Measurements from ENCODE around the gene PGA5. TPM values are rescaled to one million over a fixed set of nuclear protein-coding genes. Genes with fewer than 3 reads are reported as not detected.
"Not testable (repeated sequence)": the region's sequence is repeated elsewhere in the genome, so short reads cannot be mapped to it uniquely, and the experiment has no call there.

The PGA5 gene
- polyA plus RNA-seq, 3 donors: 0.46 to 0.92 TPM; not detected in 1

- DNase-seq: not testable (repeated sequence)
Observed at GRCh38 chr11:61222692-61223091, 18.3 kb upstream of the PGA5 start.

DNA sequence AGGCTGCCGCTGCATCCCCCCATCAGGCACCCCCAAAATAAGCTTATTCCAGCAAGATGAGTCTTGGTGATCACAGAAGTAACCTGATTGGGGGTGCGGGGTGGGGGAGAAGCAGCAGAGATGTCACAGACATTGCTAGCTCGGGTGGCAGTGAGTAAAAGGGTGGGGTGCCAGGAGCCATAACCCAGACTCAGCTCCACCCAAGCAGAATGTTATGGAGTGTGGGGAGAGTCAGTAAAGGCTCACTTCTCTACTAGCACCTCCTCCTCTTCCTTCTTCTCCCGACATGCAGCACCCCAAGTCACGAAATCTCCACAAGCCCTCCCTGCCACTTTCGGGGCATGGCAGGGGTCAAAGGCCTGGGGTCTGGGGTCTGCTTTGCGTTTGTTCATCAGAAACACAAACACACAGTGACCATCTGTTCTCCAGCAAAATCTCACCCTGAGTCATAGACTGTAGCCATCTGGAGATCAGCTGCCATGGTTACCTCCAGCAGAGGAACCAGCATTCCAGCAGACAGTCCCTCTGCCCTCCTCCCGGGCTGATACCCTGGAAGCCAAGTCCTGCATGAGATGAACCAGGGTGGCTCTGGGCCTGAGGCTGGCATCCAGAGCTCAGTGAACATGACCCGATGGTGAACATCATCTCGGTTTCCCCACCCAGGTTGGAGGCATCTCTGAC, 14.4 kb upstream of the PGA5 start:
- not testable (repeated sequence) for DNase-seq

- DNase-seq: not testable (repeated sequence)
Observed at GRCh38 chr11:61229458-61229857, 11.5 kb upstream of the PGA5 start.

GRCh38 chr11:61231033-61231432, 9.9 kb upstream of the PGA5 start:
- not testable (repeated sequence) for DNase-seq

GRCh38 chr11:61231585-61231984, 9.4 kb upstream of the PGA5 start:
- DNase-seq: not testable (repeated sequence)

DNA sequence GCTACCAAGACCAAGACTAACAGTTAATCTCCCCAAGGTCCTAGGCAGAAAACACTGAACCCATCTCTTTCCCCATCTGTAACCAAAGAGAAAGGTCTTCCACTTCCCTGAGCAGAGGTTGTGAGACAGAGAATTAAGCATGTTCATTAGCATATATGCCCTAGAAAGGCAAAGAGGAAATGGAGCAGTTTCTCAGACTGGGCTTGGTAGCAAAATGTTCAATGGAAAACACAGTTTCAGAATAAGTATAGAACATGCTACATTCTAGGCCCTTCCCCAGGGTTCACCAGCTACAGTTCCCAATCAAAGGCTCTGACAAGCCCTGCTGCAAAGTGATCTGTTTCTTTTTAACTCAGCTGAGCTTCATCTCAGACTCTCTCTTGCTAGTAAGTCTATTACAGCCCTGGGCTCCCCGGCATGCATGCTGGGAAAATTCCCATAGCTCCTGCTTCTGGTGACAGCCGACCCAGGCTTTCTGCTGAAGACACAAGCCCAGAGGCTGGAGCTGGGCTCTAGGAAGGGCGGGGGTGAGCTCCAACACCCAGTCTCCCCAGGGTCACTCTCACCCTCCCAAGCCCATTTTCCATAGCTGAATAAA, 8.3 kb upstream of the PGA5 start:
- not testable (repeated sequence) for DNase-seq

- DNase-seq: not testable (repeated sequence)
Observed at GRCh38 chr11:61237130-61237529, 3.8 kb upstream of the PGA5 start.

DNA sequence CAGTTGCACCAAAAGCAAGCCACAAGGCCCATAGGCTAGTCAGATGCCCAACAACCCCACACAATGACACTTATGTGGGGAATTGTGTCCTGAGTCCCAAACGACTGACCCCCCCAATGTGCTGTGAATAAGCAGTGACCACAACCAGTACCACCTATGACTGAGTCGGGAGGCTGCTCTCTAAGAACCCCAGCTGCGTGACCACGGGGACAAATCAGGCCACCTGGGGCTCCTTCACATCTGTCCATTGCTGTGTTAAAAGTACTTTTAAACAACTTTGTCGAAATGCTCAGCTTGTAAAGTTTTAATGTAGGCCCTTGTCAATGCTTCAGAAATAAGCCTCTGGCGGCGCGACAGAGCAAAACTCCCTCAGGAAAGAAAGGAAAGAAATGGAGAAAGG, 687 bp upstream of the PGA5 start:
- DNase-seq: not testable (repeated sequence)

DNA sequence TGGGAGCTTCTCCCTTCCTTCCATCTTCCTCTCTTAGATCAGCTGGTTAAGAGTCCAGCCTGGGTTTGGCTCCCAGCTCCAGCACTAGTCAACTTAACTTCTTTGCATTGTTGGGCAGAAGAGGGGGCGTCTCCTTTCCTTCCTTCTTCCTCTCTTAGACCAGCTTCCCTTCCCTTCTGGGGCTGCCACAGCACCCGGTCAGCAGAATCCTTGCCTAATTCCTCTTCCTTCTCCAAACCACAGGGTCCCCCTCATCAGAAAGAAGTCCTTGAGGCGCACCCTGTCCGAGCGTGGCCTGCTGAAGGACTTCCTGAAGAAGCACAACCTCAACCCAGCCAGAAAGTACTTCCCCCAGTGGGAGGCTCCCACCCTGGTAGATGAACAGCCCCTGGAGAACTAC, 551 bp downstream of the PGA5 start:
- DNase-seq: not testable (repeated sequence)

DNA sequence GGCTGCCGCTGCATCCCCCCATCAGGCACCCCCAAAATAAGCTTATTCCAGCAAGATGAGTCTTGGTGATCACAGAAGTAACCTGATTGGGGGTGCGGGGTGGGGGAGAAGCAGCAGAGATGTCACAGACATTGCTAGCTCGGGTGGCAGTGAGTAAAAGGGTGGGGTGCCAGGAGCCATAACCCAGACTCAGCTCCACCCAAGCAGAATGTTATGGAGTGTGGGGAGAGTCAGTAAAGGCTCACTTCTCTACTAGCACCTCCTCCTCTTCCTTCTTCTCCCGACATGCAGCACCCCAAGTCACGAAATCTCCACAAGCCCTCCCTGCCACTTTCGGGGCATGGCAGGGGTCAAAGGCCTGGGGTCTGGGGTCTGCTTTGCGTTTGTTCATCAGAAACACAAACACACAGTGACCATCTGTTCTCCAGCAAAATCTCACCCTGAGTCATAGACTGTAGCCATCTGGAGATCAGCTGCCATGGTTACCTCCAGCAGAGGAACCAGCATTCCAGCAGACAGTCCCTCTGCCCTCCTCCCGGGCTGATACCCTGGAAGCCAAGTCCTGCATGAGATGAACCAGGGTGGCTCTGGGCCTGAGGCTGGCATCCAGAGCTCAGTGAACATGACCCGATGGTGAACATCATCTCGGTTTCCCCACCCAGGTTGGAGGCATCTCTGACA, 4.4 kb downstream of the PGA5 start:
- not testable (repeated sequence) for DNase-seq

- not testable (repeated sequence) for DNase-seq
Observed at GRCh38 chr11:61248071-61248470, 7.1 kb downstream of the PGA5 start.

DNA sequence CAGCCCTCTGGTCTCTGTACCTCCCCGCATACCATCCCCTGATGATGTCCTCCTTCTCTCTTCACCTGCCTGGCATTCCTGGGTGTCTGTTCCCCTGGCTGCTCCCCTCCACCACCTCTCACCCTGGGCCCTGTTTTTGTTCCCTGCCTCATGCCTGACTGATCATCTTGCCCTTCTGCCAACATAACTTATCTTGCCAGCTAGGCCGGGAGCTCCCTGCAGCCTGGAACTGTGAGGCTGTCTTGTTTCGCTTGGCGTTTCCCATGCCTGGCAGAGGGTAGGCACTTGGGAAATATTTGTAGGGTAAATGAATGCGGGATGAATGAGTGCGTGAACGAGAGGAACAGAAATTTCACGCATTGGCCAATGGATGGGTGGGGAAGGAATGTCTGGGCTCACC, 8.2 kb downstream of the PGA5 start:
- not testable (repeated sequence) for DNase-seq

GRCh38 chr11:61250796-61251765, 10.1 kb downstream of the PGA5 start:
- not testable (repeated sequence) for DNase-seq

DNA sequence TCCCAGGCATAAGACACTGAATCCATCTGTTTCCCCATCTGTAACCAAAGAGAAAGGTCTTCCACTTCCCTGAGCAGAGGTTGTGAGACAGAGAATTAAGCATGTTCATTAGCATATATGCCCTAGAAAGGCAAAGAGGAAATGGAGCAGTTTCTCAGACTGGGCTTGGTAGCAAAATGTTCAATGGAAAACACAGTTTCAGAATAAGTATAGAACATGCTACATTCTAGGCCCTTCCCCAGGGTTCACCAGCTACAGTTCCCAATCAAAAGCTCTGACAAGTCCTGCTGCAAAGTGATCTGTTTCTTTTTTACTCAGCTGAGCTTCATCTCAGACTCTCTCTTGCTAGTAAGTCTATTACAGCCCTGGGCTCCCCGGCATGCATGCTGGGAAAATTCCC, 11.4 kb downstream of the PGA5 start:
- not testable (repeated sequence) for DNase-seq

DNA sequence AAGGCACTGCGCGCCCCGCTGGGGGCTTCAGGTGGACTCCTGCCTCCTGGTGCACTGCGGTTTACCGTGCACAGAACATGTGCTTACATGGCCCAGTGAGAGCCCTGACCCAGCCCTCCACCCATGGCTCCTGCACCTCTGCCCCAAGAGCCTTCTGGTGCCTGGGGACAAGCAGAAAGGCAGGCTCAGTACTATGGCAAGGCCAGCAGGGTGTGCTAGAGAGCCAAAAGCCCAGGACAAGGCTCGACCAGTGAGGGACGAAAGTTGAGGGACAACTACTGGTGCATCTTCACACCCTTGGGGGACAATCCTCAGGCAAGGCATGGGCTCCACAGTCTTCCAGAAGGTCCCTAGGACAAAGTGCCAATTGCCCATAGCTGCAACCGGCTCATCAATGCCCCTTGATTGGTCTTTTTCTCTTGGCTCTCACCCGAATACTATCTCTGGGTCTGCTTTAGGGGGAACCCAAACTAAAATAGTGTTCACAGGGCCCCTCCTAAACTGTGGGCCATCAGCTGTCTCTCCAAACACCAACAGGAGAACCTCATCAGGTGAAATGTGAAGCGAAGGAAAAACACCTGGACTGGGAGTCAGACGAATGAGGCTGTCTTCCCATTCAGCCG, 13.5 kb downstream of the PGA5 start:
- DNase-seq: peak; percentile 24

DNA sequence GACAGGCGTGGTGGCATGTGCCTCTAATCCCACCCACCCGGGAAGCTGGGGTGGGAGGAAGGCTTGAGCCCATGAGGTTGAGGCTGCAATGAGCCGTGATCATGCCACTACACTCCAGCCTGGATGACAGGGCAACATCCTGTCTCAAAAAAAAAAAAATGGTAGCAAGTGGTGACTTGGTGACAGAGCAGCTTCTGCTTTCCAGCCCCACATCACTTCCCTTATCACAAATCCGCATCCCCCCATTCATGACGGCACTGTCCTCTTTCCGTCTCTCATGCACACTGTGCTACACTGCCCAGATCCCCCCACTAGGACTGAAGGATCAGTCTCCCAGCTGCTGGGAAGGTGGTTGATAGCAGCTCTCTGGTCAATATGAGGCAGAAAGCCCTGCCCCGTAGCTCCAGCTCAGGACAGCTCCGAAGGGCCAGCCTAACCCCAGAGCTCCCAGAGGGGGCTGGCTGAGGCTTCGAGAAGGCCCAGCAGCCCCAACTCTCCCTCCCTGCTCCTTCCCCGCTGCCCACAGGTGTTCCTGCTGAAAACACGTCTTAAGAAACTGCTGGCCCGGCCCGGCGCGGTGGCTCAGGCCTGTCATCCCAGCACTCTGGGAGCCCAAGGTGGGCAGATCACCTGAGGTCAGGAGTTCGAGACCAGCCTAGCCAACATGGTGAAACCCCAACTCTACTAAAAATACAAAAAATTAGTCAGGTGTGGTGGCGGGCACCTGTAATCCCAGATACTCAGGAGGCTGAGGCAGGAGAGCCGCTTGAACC, 15.9 kb downstream of the PGA5 start:
- no peak for DNase-seq

DNA sequence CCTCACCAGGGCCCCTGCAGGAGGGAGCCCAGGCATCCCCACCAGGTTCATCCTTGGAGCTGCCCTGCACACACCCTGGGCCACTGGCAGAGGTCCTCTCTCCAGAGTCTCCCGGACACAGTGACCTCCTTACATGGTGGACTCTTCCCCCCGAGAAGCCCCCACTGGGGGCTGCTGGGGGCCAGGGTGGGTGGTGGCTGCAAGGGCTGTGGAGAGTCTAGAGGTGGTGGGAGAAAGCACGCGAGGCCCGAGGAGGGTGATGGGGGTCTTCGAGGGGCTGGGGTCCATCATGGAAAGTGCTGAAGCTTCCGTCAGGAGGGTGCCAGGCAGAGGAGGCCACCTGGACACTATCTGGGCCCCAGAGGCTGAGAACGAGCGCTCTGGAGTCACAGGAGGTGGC, 17.6 kb downstream of the PGA5 start:
- DNase-seq: no peak

DNA sequence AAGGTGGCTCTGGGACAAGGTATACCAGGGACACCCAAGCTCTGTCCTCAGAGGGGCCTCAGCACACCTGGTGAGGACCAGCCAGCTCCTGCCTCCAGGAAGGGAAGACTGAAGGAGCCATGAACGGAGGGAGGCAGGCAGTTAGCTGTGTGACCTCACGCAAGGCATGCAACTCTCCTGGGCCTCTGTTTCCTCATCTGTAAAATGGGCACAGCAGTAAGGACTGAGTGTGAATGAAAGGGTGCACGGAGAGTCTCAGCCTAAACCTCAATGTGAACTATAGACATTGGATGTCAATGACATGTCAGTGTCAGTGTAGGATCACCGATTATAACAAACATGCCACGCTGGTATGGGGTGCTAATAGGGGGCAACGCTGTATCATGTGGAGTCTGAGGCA, 18.4 kb downstream of the PGA5 start:
- no peak for DNase-seq

DNA sequence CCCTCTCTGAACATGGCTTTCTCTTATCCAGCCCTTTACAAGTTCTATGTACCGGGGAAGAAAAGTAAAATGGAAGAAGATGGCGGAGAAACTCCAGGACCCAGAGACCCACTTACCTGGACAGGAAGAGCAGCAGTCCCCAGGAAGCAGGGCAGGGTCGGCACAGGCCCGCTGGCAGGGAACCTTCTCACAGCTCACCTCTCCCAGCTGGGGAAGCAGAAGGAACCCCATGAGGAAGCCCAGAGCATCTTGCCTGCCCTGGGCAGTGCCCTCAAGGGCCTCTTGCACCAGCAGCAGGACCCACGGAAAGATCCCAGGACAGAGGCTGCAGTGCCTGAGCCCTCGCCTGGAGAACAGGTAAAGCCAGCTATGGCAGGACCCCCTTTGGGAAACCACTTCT, 23.4 kb downstream of the PGA5 start:
- DNase-seq: no peak

DNA sequence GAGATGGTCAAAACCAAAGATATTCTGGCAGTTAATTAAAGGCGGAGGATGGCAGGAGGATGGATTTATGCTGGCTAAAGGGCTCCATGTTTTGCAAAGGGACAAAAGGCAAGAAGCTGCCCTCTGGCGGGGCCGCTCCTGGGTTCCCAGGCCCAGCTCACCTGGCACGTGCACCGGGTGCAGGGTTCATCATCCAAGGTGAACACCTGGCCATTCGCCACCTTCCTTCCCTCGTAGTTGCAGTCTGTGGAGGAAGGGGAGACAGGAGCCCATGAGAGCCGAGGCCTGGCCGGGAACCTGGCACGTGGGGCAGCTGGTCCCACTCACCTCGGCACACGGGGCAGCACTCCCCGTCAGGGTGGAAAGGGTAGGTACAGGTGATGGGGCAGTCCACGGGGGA, 23.8 kb downstream of the PGA5 start:
- DNase-seq: no peak

DNA sequence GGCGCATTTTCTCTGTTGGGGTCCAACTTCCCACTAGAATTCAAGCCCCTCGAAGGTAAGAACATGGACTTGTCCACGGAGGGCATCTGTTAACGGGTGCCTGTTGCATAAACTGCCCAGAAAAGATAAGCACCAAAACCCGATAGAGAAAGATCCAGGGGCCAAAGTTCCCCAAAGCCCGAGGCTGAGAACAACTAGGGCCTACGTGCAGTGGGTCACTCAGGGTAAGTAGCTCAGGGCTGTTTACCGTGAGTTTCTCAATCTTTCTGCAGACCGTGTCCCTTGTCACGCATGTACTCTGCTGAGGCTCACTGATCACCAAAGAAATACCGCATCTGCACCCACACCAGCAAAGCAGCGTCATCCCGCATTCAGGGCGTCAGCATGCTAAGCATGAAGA, 24.4 kb downstream of the PGA5 start:
- no peak for DNase-seq
